ENCODE data around the gene FBXO2. TPM values are rescaled to one million over a fixed set of nuclear protein-coding genes. Genes with fewer than 3 reads are reported as not detected.

FBXO2 gene
- total RNA-seq, 1 donor from 2014 or later: 5.6 TPM

DNA sequence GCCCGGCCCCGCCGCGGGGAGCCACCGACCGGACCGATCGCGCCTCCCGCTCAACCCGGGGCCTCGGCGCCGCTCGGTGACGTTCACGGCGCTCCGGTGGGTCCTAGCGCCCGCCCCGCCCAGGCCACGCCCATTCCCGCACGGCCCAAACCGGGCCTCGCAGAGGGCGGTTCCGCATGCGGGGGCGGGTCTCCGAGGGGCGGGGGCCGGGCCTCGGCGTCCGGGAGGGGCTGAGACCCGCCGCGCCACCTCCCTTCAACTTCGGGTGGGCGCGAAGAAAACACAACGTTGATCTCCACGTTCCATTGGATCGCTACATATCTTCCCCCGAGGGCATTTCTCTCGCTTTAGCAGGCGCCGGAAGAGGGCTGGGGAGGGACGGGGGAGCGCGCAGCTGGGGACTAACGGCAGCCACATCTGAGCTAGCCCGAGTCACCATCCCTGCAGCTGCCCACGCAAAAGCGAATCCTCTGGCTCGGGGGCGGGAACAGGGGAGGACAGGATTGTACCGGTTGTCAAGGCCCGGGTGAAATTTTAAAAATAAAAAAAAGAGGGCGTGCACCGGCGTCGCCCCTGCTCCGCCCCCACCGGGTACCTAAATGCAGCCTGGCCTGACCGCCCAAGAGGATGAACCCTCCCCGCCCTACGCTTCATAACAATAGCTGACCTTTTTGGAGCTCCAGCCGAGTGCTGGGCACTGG, 27.0 kb upstream of the FBXO2 start, which contains the start of gene MAD2L2:
MAD2L2 (minus strand) TSS at position 78 of the 701 bp plus-strand sequence. CDS start 547 bp downstream, outside the sequence.
- Mint-ChIP-seq H3K27ac (peak within 1 kb of the TSS; percentile 78), H3K36me3 (ENCODE audit: insufficient read depth) (peaks cover 2% of the 10 kb centered on the region), H3K4me3 (ENCODE audit: low read depth) (peak within 1 kb of the TSS; percentile 84), H3K27me3 (no peaks in the 10 kb centered on the region), H3K4me1 (ENCODE audit: low read depth) (peaks cover 7% of the 10 kb centered on the region), H3K9me3 (ENCODE audit: low read depth) (no peaks in the 10 kb centered on the region)
- TF ChIP-seq, protein P1, sequence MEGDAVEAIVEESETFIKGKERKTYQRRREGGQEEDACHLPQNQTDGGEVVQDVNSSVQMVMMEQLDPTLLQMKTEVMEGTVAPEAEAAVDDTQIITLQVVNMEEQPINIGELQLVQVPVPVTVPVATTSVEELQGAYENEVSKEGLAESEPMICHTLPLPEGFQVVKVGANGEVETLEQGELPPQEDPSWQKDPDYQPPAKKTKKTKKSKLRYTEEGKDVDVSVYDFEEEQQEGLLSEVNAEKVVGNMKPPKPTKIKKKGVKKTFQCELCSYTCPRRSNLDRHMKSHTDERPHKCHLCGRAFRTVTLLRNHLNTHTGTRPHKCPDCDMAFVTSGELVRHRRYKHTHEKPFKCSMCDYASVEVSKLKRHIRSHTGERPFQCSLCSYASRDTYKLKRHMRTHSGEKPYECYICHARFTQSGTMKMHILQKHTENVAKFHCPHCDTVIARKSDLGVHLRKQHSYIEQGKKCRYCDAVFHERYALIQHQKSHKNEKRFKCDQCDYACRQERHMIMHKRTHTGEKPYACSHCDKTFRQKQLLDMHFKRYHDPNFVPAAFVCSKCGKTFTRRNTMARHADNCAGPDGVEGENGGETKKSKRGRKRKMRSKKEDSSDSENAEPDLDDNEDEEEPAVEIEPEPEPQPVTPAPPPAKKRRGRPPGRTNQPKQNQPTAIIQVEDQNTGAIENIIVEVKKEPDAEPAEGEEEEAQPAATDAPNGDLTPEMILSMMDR (IDR thresholded peaks at IDR 0.05; ENCODE audit: unreplicated experiment): no peak
- DNase-seq (ENCODE audit: low spot score, unreplicated experiment): peak; percentile 54

DNA sequence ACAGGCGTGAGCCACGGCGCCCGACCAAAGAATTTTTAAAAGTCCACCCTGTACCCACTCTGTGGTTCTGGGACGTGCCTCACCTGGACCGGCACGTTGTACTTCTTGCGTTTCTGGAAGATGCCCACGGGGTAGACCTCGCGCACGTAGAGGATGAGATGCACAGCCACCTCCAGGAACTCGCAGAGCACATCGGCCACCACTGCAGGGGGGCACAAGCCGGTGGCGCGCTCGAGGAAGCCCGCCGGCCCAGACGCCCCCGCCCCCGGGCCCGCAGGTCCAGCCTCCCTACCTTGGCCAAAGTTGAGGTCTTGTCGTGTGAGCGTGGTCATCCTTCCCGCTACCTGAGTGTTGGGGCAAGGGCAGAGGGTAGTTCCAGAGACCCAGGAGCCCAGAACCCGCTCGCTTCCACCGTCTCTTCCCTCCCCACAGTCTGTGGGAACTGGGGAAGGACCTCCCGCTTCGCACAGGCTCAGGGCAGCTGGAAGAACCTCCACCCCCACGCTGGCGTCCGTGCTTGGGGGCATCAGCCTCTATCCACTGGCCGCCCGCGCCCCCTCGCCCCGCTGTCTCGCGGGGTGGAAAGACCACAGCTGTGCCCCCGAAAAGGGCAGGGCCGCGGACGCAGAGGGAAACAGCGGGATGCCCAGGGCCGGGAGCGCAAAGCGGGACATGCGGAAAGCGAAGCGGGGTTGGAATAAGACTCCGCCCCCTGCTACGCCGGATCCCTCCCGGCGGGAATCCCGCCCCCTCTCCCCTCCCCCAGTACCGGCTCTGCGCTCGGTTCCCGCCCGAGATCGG, 26.2 kb upstream of the FBXO2 start:
- DNase-seq (ENCODE audit: low spot score, unreplicated experiment): no peak
- peaks cover 4% of the 10 kb centered on the region for H3K36me3 Mint-ChIP-seq (ENCODE audit: insufficient read depth)
- no peaks in the 10 kb centered on the region for H3K27me3 Mint-ChIP-seq
- no peaks in the 10 kb centered on the region for H3K9me3 Mint-ChIP-seq (ENCODE audit: low read depth)
- peak overlapping the region; percentile 81 for H3K4me3 Mint-ChIP-seq (ENCODE audit: low read depth)
- TF ChIP-seq, protein P1 (IDR thresholded peaks at IDR 0.05; ENCODE audit: unreplicated experiment): no peak
- H3K27ac Mint-ChIP-seq: no peak overlapping the region
- peaks cover 7% of the 10 kb centered on the region for H3K4me1 Mint-ChIP-seq (ENCODE audit: low read depth)

DNA sequence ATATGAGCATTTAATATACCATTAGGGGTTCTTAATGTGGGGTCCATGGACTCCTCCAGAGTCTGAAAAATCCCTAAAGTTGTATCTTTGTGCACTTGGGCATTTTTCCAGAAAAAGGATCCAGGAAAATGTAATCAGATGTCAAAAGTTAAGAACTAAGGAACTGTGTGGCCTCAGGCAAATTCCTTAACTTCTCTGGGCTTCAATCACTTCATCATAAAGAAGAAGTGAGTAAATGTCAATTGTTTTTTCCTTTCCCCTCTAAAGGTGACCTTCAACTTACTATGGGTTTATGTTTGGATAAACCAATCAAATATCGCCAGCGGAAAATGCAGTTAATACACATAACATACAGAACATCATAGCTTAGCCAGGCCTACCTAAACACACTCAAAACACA, 24.2 kb upstream of the FBXO2 start:
- Mint-ChIP-seq H3K4me1 (ENCODE audit: low read depth) (peaks cover 7% of the 10 kb centered on the region), H3K27ac (no peak overlapping the region), H3K9me3 (ENCODE audit: low read depth) (no peaks in the 10 kb centered on the region), H3K4me3 (ENCODE audit: low read depth) (no peak overlapping the region), H3K27me3 (no peaks in the 10 kb centered on the region), H3K36me3 (ENCODE audit: insufficient read depth) (peaks cover 7% of the 10 kb centered on the region)
- no peak for DNase-seq (ENCODE audit: low spot score, unreplicated experiment)
- TF ChIP-seq, protein P1 (IDR thresholded peaks at IDR 0.05; ENCODE audit: unreplicated experiment): no peak

DNA sequence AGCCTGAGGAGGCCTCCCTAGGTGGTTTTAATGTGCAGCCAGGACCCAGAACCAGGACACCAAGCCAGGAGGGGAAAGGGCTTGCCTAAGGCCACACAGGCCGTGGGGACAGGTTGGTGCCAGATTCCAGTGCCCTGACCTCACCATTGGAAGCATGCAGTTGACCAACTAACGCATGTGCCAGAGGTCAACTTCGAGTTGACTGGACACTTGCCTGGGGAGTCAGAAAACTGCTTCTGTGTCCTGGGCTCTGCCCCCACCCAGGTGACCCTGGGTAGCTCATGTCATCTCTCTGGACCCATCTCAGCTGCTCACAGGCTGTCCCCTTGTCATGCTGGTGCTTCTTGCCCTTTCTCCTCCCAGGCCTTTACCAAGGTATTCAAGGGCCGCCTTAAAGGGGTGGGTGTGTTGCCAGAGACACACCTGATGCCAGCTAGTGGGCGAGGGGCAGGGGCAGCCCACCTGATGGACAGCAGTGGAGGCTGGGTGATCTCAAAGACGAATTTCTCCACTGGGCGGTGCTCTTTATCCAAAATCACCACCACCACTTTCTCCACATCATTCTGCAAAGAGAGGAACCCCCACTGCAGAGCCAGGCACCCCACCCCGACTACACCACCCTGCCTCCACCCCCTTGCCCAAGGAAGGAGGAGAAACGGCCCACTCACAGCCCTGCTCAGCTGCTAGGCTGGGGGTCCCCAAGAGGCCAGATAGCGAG, 22.3 kb upstream of the FBXO2 start:
- Mint-ChIP-seq H3K27ac (no peak overlapping the region), H3K4me3 (ENCODE audit: low read depth) (no peak overlapping the region), H3K36me3 (ENCODE audit: insufficient read depth) (peaks cover 9% of the 10 kb centered on the region), H3K4me1 (ENCODE audit: low read depth) (peaks cover 5% of the 10 kb centered on the region), H3K9me3 (ENCODE audit: low read depth) (no peaks in the 10 kb centered on the region), H3K27me3 (no peaks in the 10 kb centered on the region)
- TF ChIP-seq, protein P1 (IDR thresholded peaks at IDR 0.05; ENCODE audit: unreplicated experiment): no peak
- DNase-seq (ENCODE audit: low spot score, unreplicated experiment): no peak

DNA sequence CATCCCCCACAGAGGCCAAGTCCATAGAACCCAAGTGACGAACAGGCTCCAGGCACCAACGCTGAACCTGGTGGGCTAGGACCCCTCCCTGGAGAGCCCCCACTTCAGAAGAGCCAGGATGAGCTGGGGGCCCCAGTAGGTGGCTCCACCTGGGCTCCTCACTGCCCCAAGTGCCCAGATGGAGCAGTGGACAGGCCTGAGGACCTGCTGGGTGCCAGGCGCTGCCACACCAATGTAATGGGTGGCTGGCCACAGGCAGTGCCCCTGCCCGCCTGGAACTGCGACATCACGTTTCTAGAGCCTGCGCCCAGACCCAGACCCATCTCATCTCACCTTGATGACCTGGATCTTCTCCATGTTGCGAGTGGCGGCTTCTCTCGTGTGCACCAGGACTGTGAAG, 21.1 kb upstream of the FBXO2 start:
- Mint-ChIP-seq H3K9me3 (ENCODE audit: low read depth) (no peaks in the 10 kb centered on the region), H3K27ac (no peak overlapping the region), H3K27me3 (no peaks in the 10 kb centered on the region), H3K36me3 (ENCODE audit: insufficient read depth) (peaks cover 9% of the 10 kb centered on the region), H3K4me3 (ENCODE audit: low read depth) (no peak overlapping the region), H3K4me1 (ENCODE audit: low read depth) (peaks cover 7% of the 10 kb centered on the region)
- TF ChIP-seq, protein P1 (IDR thresholded peaks at IDR 0.05; ENCODE audit: unreplicated experiment): no peak
- no peak for DNase-seq (ENCODE audit: low spot score, unreplicated experiment)

All from progenitor cell of endocrine pancreas (in vitro differentiated cells).